Stimulated activated CD8-positive, alpha-beta memory T cell treated with anti-CD3 and anti-CD28 coated beads, Interleukin-4, amount 100 ng/mL, for 4 hours (primary cell): ENCODE measurements around the gene NDUFB10.

ENCODE experiments used
- DNase-seq, 2 donors: peaks; one replicate each; pipeline ENCODE4 v3.0.0-alpha.2; 2020; ENCODE audit warnings: low read depth in 2 of 2, low spot score in 1 of 2

Gene NDUFB10

GRCh38 chr16:1968146-1968953 lies 9.0 kb downstream of the NDUFB10 start:
- no peak for DNase-seq

- DNase-seq: peak; percentile 89 to 94
These were observed 12.6 kb downstream of the NDUFB10 start, which contains the start of gene TBL3 for GRCh38 chr16:1971796-1972489. Gene TBL3, plus strand, starts transcription at chr16:1972053. Its CDS starts 112 bp downstream, at chr16:1972165.

GRCh38 chr16:1972490-1972877 lies 13.1 kb downstream of the NDUFB10 start:
- DNase-seq: no peak

GRCh38 chr16:1973461-1974156 lies 14.3 kb downstream of the NDUFB10 start:
- DNase-seq: no peak

- no peak for DNase-seq
These were observed 15.1 kb downstream of the NDUFB10 start for GRCh38 chr16:1974157-1975070.

- DNase-seq: no peak
These were observed 16.3 kb downstream of the NDUFB10 start for GRCh38 chr16:1975432-1976215.

- no peak for DNase-seq
These were observed 16.8 kb downstream of the NDUFB10 start for GRCh38 chr16:1976216-1976520.

GRCh38 chr16:1976951-1977874 lies 17.9 kb downstream of the NDUFB10 start:
- no peak for DNase-seq

GRCh38 chr16:1977875-1978268 lies 18.5 kb downstream of the NDUFB10 start:
- no peak for DNase-seq

GRCh38 chr16:1978476-1979120 lies 19.3 kb downstream of the NDUFB10 start:
- DNase-seq: no peak

GRCh38 chr16:1979271-1980029 lies 20.1 kb downstream of the NDUFB10 start:
- no peak for DNase-seq

GRCh38 chr16:1980030-1980769 lies 20.9 kb downstream of the NDUFB10 start:
- no peak for DNase-seq

- no peak for DNase-seq
These were observed 21.4 kb downstream of the NDUFB10 start for GRCh38 chr16:1980770-1981087.

- DNase-seq: no peak
These were observed 22.1 kb downstream of the NDUFB10 start, which contains the start of gene NOXO1 for GRCh38 chr16:1981398-1981836. Gene NOXO1, minus strand, starts transcription at chr16:1981469. Its CDS starts 290 bp downstream, at chr16:1981179.

GRCh38 chr16:1982013-1982433 lies 22.7 kb downstream of the NDUFB10 start:
- no peak for DNase-seq

GRCh38 chr16:1982991-1983543 lies 23.7 kb downstream of the NDUFB10 start:
- no peak for DNase-seq
